Hair follicle dermal papilla cell (primary cell): ENCODE measurements around the gene NDUFAF4. TPM values are rescaled to one million over a fixed set of nuclear protein-coding genes. Genes with fewer than 3 reads are reported as not detected.

Source experiments
- small RNA-seq: library from RNA; depleted of rRNA; stranded (forward); fragments of <200 nt; gene quantifications from one replicate; pipeline ENCODE3, GENCODE V24; 2012
- total RNA-seq: library from RNA; depleted of rRNA; stranded (reverse); fragments of >200 nt; gene quantifications from 2 replicates; pipeline ENCODE4 v1.2.3, GENCODE V29; 2012

Gene NDUFAF4
- total RNA-seq: 7.1 and 8.6 TPM in 2 replicates

GRCh38 chr6:96897396-96898240 is at the start of gene NDUFAF4:
NDUFAF4 (minus strand) TSS chr6:96897891; CDS start chr6:96897801, 90 bp downstream.

Small RNAs within 50 kb of the gene (small RNA-seq; reads per million reads assigned to genes)
- gene RN7SL509P: not detected

Other genes starting within 250 kb of the NDUFAF4 start
- 1.2 and 1.9 TPM in 2 replicates for gene GPR63, start 60.4 kb downstream of the NDUFAF4 start, total RNA-seq
- gene KLHL32, start 26.8 kb upstream of the NDUFAF4 start, total RNA-seq: under 0.01 and 0.49 TPM in 2 replicates